SIG-M5 (cell line): ENCODE data around the gene CD300E.
"Not testable (repeated sequence)": the region's sequence is repeated elsewhere in the genome, so short reads cannot be mapped to it uniquely, and the experiment has no call there.

Source experiments
- DNase-seq: peaks from one replicate; lab custom pipeline; 2025; lab: John Stamatoyannopoulos, UW

The CD300E gene

DNA sequence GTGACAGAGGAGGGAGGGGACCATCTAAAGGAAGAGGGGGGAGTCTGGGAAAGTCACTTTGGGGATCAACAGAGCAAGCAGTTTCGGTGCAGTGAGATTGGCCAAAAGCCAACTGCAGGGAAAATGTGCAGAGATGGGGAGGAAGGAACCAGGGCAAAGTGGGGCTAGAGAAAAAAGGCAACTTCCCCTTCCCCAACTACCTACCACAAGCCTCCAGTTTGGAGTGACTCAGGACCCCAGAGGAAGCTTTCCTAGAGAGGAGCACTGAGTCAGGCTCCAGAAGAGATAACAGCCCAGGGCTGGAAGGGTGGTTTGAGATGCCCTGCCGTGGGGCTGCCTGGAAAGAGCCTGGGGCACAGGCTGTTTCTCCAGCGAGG is 24.5 kb downstream of the CD300E start:
- DNase-seq, result no peak

DNA sequence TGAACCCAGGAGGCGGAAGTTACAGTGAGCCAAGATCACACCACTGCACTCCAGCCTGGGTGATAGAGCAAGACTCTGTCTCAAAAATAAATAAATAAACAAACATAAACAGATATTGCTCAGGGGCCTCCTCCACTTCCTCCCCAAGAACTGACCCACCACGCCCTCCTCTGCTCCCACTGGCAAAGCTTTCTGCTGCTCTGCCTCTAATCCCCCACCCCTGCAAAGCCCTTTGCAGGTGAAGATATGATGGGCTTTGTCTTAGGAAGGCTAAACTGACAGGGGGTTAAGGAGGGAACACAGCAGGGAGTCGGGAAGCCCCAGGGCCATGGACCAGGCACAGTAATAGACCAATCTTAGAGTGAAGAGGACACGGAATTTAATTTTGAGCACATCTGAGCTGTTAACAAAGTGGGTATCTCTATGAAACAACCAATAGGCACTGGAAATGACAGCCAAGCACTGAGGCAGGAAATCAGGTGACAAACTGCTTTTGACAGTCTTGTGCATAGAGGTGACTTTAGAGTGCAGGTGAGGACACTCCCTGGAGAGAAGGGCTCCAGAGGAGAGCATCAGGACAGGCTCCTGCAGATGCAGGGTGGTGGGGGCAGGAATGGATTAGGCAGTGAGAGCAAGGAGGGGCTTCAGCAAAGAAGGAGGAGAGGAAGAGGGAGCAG is 25.1 kb downstream of the CD300E start:
- DNase-seq, result no peak

DNA sequence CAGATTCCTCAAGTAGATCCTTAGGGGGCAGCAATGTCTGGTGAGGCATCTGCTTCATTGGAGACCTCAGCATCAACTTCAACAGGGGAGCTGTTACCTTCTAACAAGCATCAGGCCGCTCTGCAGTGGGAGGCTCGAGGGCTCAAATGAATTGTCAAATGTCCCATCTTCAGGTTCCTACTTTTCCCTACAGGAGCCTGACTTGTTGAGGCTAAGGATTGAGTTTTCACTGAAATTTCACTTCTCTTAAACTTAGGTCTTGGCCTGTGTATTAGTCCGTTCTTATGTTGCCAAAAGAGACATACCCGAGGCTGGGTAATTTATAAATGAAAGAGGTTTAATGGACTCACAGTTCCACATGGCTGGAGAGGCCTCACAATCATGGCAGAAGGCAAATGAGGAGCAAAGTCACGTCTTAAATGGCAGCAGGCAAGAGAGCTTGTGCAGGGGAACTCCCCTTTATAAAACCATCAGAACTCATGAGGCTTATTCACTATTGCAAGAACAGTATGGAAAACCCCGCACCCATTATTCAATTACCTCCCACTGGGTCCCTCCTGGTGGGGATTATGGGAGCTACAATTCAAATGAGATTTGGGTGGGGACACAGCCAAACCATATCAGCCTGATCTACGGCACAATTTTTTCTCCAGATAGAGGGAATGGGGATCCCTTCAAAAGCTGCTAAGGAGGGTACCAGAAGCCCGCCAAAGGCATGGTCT is 26.3 kb downstream of the CD300E start:
- no peak for DNase-seq

DNA sequence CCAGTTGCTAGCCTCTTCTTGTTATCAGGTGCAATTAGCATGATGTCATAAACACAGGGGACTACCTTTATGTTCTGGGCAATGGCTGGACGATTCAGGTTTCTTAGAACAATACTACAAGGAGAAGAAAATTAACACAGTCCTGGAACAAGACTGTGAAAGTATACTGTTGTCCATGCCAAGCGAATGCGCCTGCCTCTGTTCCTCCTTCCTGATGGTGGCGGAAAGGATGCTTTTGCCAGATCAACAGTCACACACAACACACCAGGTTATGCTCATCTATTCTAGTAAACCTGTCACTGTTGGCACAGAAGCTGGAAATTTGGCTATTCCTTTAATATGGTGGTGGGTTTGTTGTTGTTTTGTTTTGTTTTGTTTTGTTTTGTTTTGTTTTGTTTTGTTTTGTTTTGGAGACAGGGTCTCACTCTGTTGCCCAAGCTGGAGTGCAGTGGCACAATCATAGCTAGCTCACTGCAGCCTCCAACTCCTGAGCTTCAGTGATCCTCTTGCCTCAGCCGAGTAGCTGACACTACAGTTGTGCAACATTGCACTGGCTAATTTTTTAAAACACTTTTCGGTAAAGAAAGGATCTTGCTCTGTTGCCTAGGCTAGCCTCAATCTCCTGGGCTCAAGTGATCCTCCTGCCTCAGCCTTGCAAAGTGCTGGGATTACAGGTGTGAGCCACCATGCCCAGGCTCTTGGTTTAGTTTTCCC is 28.3 kb downstream of the CD300E start:
- DNase-seq, result no peak

- no peak for DNase-seq
Observed at GRCh38 chr17:74592087-74592990, 31.2 kb downstream of the CD300E start, which contains the start of gene CD300LD. Gene CD300LD (minus strand): TSS chr17:74592283. CDS start chr17:74592202, 81 bp downstream.

DNA sequence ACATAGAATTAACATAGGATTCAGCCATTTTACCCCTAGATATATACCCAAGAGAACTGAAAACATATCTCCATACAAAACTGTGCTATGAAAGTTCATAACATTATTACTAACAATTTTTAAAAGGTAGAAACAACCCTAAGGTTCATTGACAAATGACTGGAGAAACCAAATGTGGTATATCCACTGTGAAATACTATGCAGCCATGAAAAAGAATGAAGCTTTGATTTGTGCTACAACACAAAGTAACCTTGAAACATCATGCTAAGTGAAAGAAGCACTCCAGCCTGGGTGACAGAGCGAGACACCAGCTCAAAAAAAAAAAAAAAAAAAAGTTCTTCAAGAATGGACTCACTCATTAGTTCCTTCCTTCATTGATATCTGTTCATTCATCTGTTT is 32.0 kb downstream of the CD300E start:
- DNase-seq, result no peak

DNA sequence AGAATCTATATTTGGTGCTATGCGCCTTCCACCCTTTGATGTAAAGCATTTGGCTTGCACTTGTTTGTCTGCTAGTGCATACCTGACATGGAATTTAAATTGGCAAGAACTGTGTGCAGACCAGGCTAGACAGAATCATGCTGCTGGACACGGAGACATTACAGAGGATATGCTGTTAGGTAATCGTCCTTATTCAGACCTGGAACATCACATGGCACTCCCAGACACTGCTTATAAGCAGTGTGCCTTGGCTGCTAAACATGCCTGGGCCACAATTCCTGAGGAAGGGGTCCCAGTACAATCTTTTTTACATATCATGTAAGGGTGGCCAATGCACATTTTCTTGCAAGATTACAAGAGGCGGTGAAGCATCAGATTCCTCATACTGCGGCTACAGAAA is 37.8 kb downstream of the CD300E start:
- no peak for DNase-seq

- DNase-seq, result no peak
Observed at GRCh38 chr17:74584292-74585060, 39.1 kb downstream of the CD300E start.

- no peak for DNase-seq
Observed at GRCh38 chr17:74582633-74583032, 40.9 kb downstream of the CD300E start.

- no peak for DNase-seq
Observed at GRCh38 chr17:74579900-74580299, 43.6 kb downstream of the CD300E start.

GRCh38 chr17:74578979-74579378 is 44.6 kb downstream of the CD300E start:
- DNase-seq, result no peak

- DNase-seq, result no peak
Observed at GRCh38 chr17:74574489-74575142, 48.9 kb downstream of the CD300E start.

GRCh38 chr17:74573635-74574034 is 49.9 kb downstream of the CD300E start:
- not testable (repeated sequence) for DNase-seq

DNA sequence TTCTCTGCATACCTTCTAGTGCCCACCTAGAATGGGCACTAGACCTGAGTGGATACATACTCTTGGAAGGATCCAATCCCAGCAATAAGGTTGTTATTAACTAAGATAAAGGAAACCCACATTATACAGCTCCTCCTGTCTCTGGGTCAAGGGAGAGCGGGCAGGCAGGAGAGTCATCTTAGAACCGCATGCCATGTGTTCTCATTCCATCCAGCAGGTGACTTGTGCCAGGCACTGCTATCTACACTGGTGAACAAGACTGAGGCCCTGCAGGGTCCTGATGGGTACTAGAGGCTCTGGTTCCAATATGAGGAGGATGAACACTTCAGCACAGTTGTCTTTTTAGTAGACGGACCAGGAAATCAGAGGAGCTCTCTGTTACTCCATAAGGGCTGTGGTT is 50.4 kb downstream of the CD300E start:
- no peak for DNase-seq

- DNase-seq, result no peak
Observed at GRCh38 chr17:74571621-74572270, 51.8 kb downstream of the CD300E start.

GRCh38 chr17:74569020-74570003 is 54.2 kb downstream of the CD300E start:
- peak; percentile 73 for DNase-seq

GRCh38 chr17:74568106-74568873 is 55.2 kb downstream of the CD300E start:
- DNase-seq, result no peak

GRCh38 chr17:74567397-74567796 is 56.1 kb downstream of the CD300E start, which contains the start of gene CD300H:
Gene CD300H (minus strand): TSS chr17:74567509.
- DNase-seq, result no peak
